Neural progenitor cell (in vitro differentiated cells): ENCODE results near the gene ADAMTSL1. TPM values are rescaled to one million over a fixed set of nuclear protein-coding genes. Genes with fewer than 3 reads are reported as not detected.

ENCODE experiments used
- DNase-seq: peaks from one replicate; pipeline ENCODE4 v3.0.0-alpha.2; 2016; ENCODE audit warnings: low spot score
- H2AFZ ChIP-seq: fragments of 200-600 bp; sonication (generic); replicated peaks from 2 replicates; pipeline ENCODE4 v1.6.1; 2016; ENCODE audit warnings: antibody characterized with exemption
- H3F3A ChIP-seq: fragments of 200-600 bp; sonication (generic); 2 replicates; pipeline ENCODE4 v1.6.1; 2016; ENCODE audit warnings: antibody characterized with exemption, low read depth
- H3K27ac ChIP-seq: fragments of 200-600 bp; sonication (generic); 2 replicates; pipeline ENCODE4 v1.5.1; 2016; ENCODE audit warnings: mild to moderate bottlenecking
- H3K27me3 ChIP-seq: fragments of 200-600 bp; sonication (generic); 2 replicates; pipeline ENCODE4 v1.6.1; 2016; ENCODE audit warnings: mild to moderate bottlenecking, moderate library complexity
- H3K36me3 ChIP-seq: fragments of 200-600 bp; sonication (generic); 2 replicates; pipeline ENCODE4 v1.5.1; 2016
- H3K4me1 ChIP-seq: fragments of 200-600 bp; sonication (generic); 2 replicates; pipeline ENCODE4 v1.6.1; 2016; ENCODE audit warnings: mixed run types
- H3K4me2 ChIP-seq: fragments of 200-600 bp; sonication (generic); 2 replicates; pipeline ENCODE4 v1.6.1; 2016
- H3K4me3 ChIP-seq: fragments of 200-600 bp; sonication (generic); 2 replicates; pipeline ENCODE4 v1.5.1; 2016
- H3K79me2 ChIP-seq: fragments of 200-600 bp; sonication (generic); 2 replicates; pipeline ENCODE4 v1.6.1; 2016; ENCODE audit warnings: low read depth
- H3K9ac ChIP-seq: fragments of 200-600 bp; sonication (generic); 2 replicates; pipeline ENCODE4 v1.6.1; 2016
- H3K9me3 ChIP-seq: fragments of 200-600 bp; sonication (generic); 2 replicates; pipeline ENCODE4 v1.5.1; 2016; ENCODE audit warnings: low read depth
- H4K20me1 ChIP-seq: fragments of 200-600 bp; sonication (generic); 2 replicates; pipeline ENCODE4 v1.6.1; 2016; ENCODE audit warnings: low read depth
- H3K27ac Mint-ChIP-seq: 3 replicates; pipeline ENCODE4 v1.8.0; 2021; ENCODE audit warnings: mixed read lengths
- H3K27me3 Mint-ChIP-seq: 2 replicates; pipeline ENCODE4 v1.8.0; 2022; ENCODE audit warnings: low read depth, mild to moderate bottlenecking, inconsistent platforms, moderate library complexity, mixed read lengths; ENCODE audit not compliant: insufficient read depth
- H3K36me3 Mint-ChIP-seq: 3 replicates; pipeline ENCODE4 v1.8.0; 2021; ENCODE audit warnings: mixed read lengths
- H3K4me1 Mint-ChIP-seq: 3 replicates; pipeline ENCODE4 v1.8.0; 2021; ENCODE audit warnings: mixed read lengths
- H3K4me3 Mint-ChIP-seq: 3 replicates; pipeline ENCODE4 v1.8.0; 2021; ENCODE audit warnings: mild to moderate bottlenecking, moderate library complexity, mixed read lengths
- H3K9me3 Mint-ChIP-seq: 3 replicates; pipeline ENCODE4 v1.8.0; 2020; ENCODE audit warnings: mixed read lengths
- EZH2 ChIP-seq: fragments of 200-600 bp; sonication (generic); IDR thresholded peaks from 2 replicates; pipeline ENCODE4 v1.6.1; 2017; ENCODE audit warnings: antibody characterized with exemption, mild to moderate bottlenecking, moderate library complexity
- EZH2phosphoT487 ChIP-seq: fragments of 200-600 bp; sonication (generic); IDR thresholded peaks from 2 replicates; pipeline ENCODE4 v1.6.1; 2017; ENCODE audit warnings: antibody characterized with exemption
- total RNA-seq: library from RNA; depleted of rRNA; stranded (reverse); fragments of >200 nt; gene quantifications from 2 replicates; pipeline ENCODE4 v1.2.3, GENCODE V29; 2015; ENCODE audit warnings: low replicate concordance
- TF ChIP-seq, protein P1 (sequence below): fragments of 200-600 bp; sonication (generic); IDR thresholded peaks from 2 replicates; pipeline ENCODE4 v1.5.1; 2017; ENCODE audit warnings: antibody characterized with exemption, mild to moderate bottlenecking

Gene ADAMTSL1
- total RNA-seq, 1 donor from 2014 or later, result 0.73 TPM

DNA sequence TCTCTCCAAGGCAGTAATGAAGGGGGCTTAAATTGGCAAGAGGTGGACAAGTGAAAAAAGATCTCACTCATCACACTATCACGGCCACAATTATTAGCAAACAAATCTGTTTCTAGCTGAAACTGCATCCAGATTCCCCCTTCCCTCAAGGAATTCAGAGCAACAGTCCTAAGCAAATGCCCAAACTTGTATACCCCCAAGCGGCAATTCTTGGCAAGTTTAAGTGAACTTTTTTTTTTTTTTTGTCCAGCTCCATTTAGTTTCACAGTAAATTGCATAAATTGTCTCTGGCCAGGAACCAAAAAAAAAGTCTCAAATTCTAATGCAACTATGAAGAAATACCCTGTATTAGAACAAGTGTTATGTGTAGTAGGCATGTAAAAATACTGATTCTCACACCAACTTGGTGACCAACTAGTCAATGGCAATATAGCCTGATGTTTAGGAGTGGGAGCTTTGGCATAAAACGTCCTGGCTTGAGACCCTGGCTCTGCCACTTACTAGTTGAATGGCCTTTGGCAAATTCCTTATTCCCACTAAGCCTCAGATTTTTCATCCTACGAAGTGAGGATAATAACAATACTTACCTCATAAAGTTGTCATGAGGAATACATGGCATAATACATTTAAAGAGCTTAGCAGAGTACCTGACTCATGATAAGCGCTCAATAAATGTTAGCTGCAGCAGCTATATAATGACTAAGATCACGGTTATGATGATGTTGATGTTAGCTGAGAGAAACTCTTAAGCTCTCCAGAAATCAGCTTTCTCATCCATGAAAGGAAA, 193.2 kb downstream of the ADAMTSL1 start:
- H3K36me3 Mint-ChIP-seq, result no peaks in the 10 kb centered on the region
- H3K4me3 Mint-ChIP-seq, result no peak overlapping the region

DNA sequence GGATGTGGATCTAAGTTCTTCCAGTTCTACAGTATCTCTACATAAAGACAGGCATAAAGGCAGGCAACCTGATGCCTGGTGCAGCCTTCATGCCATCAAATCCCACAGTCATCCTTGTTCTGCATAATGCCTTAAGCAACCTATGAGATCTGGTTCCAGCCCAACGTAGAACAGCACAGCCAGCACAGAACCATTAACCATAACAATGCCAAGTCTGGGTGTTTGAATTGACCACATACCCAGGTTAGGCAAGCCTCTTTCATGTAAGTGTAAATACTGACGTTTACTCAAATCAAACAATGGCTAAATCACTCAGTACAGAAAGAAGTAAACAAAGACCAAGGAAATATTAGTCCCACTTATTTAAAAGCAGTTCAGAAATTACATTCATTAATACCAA, 195.0 kb downstream of the ADAMTSL1 start:
- Histone ChIP-seq H3F3A (no peaks in the 10 kb centered on the region), H3K4me2 (no peak overlapping the region), H2AFZ (no peak overlapping the region), H3K4me3 (no peak overlapping the region), H3K9ac (no peak overlapping the region), H3K4me1 (no peaks in the 10 kb centered on the region), H3K9me3 (no peaks in the 10 kb centered on the region), H3K79me2 (no peaks in the 10 kb centered on the region), H3K27ac (no peak overlapping the region), H3K27me3 (no peaks in the 10 kb centered on the region), H4K20me1 (no peaks in the 10 kb centered on the region), H3K36me3 (no peaks in the 10 kb centered on the region)
- peaks cover 7% of the 10 kb centered on the region for H3K4me1 Mint-ChIP-seq
- no peak for DNase-seq
- no peaks in the 10 kb centered on the region for H3K27me3 Mint-ChIP-seq
- H3K36me3 Mint-ChIP-seq, result no peaks in the 10 kb centered on the region
- H3K9me3 Mint-ChIP-seq, result no peaks in the 10 kb centered on the region
- no peak overlapping the region for H3K4me3 Mint-ChIP-seq
- TF ChIP-seq EZH2, result no peak
- no peak for TF ChIP-seq EZH2phosphoT487
- TF ChIP-seq, protein P1, sequence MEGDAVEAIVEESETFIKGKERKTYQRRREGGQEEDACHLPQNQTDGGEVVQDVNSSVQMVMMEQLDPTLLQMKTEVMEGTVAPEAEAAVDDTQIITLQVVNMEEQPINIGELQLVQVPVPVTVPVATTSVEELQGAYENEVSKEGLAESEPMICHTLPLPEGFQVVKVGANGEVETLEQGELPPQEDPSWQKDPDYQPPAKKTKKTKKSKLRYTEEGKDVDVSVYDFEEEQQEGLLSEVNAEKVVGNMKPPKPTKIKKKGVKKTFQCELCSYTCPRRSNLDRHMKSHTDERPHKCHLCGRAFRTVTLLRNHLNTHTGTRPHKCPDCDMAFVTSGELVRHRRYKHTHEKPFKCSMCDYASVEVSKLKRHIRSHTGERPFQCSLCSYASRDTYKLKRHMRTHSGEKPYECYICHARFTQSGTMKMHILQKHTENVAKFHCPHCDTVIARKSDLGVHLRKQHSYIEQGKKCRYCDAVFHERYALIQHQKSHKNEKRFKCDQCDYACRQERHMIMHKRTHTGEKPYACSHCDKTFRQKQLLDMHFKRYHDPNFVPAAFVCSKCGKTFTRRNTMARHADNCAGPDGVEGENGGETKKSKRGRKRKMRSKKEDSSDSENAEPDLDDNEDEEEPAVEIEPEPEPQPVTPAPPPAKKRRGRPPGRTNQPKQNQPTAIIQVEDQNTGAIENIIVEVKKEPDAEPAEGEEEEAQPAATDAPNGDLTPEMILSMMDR, result no peak
- no peak overlapping the region for H3K27ac Mint-ChIP-seq

More for the DNA sequence above, 193.2 kb downstream of the ADAMTSL1 start:
- peaks cover 4% of the 10 kb centered on the region for H3K4me1 Mint-ChIP-seq
- no peak overlapping the region for H3K4me3 ChIP-seq
- no peaks in the 10 kb centered on the region for H3K4me1 ChIP-seq
- no peaks in the 10 kb centered on the region for H3K27me3 Mint-ChIP-seq
- H3K9me3 ChIP-seq, result no peaks in the 10 kb centered on the region
- H3K27ac ChIP-seq, result no peak overlapping the region
- TF ChIP-seq EZH2, result no peak
- no peak for TF ChIP-seq EZH2phosphoT487
- no peak overlapping the region for H3K4me2 ChIP-seq
- H2AFZ ChIP-seq, result no peak overlapping the region
- no peak overlapping the region for H3K9ac ChIP-seq
- H3K27me3 ChIP-seq, result no peaks in the 10 kb centered on the region
- no peaks in the 10 kb centered on the region for H3F3A ChIP-seq
- H3K36me3 ChIP-seq, result no peaks in the 10 kb centered on the region
- H3K27ac Mint-ChIP-seq, result no peak overlapping the region
- H4K20me1 ChIP-seq, result no peaks in the 10 kb centered on the region
- DNase-seq, result no peak
- no peaks in the 10 kb centered on the region for H3K9me3 Mint-ChIP-seq
- no peaks in the 10 kb centered on the region for H3K79me2 ChIP-seq

DNA sequence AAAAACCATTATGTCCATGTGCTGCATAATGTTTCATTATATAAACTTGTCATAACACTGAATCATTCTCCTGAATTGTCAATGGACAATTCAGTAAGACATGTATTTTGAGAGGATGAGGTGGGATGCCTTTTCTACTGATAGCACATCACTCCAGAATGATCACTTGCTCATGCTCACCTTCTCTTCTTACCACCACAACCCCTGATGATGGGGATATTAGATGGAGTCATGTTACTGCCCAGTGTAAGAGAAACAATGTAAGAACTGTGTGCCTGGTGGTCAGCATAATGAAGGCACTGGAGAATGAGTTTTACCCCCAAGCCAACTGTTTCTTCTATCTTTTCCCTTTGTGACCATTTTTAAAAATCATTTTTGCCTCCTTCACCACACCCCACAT, 198.8 kb downstream of the ADAMTSL1 start:
- H3K79me2 ChIP-seq, result no peaks in the 10 kb centered on the region
- Mint-ChIP-seq H3K36me3 (no peaks in the 10 kb centered on the region), H3K9me3 (no peaks in the 10 kb centered on the region), H3K27ac (no peak overlapping the region), H3K27me3 (no peaks in the 10 kb centered on the region), H3K4me1 (peaks cover 3% of the 10 kb centered on the region), H3K4me3 (no peak overlapping the region)
- no peak for TF ChIP-seq EZH2
- TF ChIP-seq, protein P1, result no peak
- no peak for TF ChIP-seq EZH2phosphoT487
- H3K9ac ChIP-seq, result no peak overlapping the region
- H3F3A ChIP-seq, result no peaks in the 10 kb centered on the region
- H3K4me3 ChIP-seq, result no peak overlapping the region
- H3K4me1 ChIP-seq, result no peaks in the 10 kb centered on the region
- no peak overlapping the region for H3K4me2 ChIP-seq
- H3K9me3 ChIP-seq, result no peaks in the 10 kb centered on the region
- H2AFZ ChIP-seq, result no peak overlapping the region
- H3K27ac ChIP-seq, result no peak overlapping the region
- DNase-seq, result no peak
- no peaks in the 10 kb centered on the region for H3K27me3 ChIP-seq
- H4K20me1 ChIP-seq, result no peaks in the 10 kb centered on the region
- no peaks in the 10 kb centered on the region for H3K36me3 ChIP-seq

DNA sequence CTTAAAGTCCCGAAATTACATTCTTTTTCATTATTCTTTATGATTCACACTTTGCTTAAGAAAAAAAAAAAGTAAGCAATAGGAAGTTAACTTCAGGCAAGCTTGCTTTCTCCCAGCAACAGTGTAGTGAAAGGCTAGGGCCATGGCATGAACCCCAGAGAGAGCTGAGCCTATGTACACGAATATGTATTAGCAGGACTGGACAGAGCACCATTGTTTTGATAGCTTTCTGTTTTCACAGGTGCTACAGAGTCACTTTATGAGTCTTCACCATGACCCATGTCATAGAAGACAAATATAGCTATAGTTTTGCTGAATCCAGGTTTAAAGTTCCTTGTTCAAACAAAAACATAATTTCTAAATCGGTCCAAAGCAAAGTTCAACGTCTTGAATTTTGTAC, 199.2 kb downstream of the ADAMTSL1 start:
- no peak overlapping the region for H3K27ac Mint-ChIP-seq

More for the DNA sequence above, 199.2 kb downstream of the ADAMTSL1 start:
- Histone ChIP-seq H3K9ac (no peak overlapping the region), H3K4me1 (no peaks in the 10 kb centered on the region), H3K4me3 (no peak overlapping the region), H3K27ac (no peak overlapping the region), H3K4me2 (no peak overlapping the region), H4K20me1 (no peaks in the 10 kb centered on the region), H3K27me3 (no peaks in the 10 kb centered on the region), H2AFZ (no peak overlapping the region), H3K79me2 (no peaks in the 10 kb centered on the region), H3K36me3 (no peaks in the 10 kb centered on the region), H3F3A (no peaks in the 10 kb centered on the region), H3K9me3 (no peaks in the 10 kb centered on the region)
- no peak overlapping the region for H3K4me3 Mint-ChIP-seq
- peaks cover 3% of the 10 kb centered on the region for H3K4me1 Mint-ChIP-seq
- no peaks in the 10 kb centered on the region for H3K9me3 Mint-ChIP-seq
- TF ChIP-seq EZH2phosphoT487 (no peak), EZH2 (no peak)
- TF ChIP-seq, protein P1, result no peak
- H3K36me3 Mint-ChIP-seq, result no peaks in the 10 kb centered on the region
- H3K27me3 Mint-ChIP-seq, result no peaks in the 10 kb centered on the region
- DNase-seq, result no peak
